ENCODE results near the gene NLRP6. TPM values are rescaled to one million over a fixed set of nuclear protein-coding genes. Genes with fewer than 3 reads are reported as not detected.

Gene NLRP6
- total and polyA plus RNA-seq, 2 donors (not counting 1 experiment from before 2014, with no cell fraction given): 1.4 to 2.7 TPM

DNA sequence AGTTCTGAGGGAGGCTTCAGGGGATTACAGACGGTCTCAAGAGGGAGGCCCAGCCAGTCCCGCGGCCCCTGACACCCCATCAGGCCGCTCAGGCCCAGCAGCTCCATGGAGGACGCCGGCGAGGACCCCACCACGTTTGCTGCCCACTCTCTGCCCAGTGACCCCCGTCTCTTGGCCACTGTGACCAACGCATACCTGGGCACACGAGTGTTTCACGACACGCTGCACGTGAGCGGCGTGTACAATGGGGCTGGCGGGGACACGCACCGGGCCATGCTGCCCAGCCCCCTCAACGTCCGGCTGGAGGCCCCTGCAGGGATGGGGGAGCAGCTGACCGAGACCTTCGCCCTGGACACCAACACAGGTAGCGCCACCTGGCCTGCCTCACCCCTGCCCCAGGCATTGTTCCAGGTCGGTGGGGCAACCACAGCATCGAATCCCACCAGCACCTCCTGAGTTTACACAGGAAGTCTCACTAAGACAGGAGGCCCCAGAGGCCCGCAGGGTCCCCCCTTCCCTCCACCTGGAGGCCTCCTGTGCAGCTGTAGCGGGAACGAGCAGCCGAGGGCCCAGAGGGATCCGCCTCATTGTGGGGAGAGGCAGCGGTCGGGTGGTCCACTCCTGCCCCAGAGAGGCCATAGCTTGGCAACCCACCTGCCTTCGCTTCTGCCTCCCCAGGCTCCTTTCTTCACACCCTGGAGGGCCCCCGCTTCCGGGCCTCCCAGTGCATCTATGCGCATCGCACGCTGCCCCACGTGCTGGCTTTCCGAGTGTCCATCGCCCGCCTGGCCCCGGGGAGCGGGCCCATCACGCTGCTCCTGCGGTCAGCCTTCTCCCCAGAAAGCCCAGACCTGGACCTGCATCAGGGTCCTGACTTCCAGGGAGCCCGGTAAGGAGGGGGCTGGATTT, 11.8 kb downstream of the NLRP6 start:
- H3K27me3 Mint-ChIP-seq: peaks cover 9% of the 10 kb centered on the region

More for the DNA sequence above, 11.8 kb downstream of the NLRP6 start:
- H3K9me3 ChIP-seq (ENCODE audit: control extremely low read depth in 1 of 3, control insufficient read depth in 2 of 3, insufficient read depth in 1 of 3, low read length in 2 of 3): no peaks in the 10 kb centered on the region
- intact Hi-C loops (cut with micrococcal nuclease): loop anchor here (2.0 to 5.0 kb wide), 2 partner anchors 21 to 53 kb away; partner anchors contain the start of genes PSMD13 and SIRT3
- ATAC-seq (ENCODE audit: low read depth): no peak
- H3K4me2 ChIP-seq (replicated peaks; ENCODE audit: low read depth, low read length, poor library complexity, severe bottlenecking): peak overlapping the region; percentile 99
- 80% methylated on average over 42 of the region's 48 CpGs for WGBS (ENCODE audit: insufficient coverage)
- H3K27me3 ChIP-seq (replicated peaks in 1 of 4; ENCODE audit: control extremely low read depth in 1 of 4, control insufficient read depth in 3 of 4, insufficient read depth in 4 of 4, low read length in 3 of 4): peaks cover 0 to 18% (median 3%) of the 10 kb centered on the region in 4 experiments
- peaks cover 18 to 25% of the 10 kb centered on the region in 2 donors for H3K4me1 ChIP-seq (ENCODE audit: control insufficient read depth in 2 of 2, insufficient read depth in 2 of 2, low read length in 2 of 2)
- Mint-ChIP-seq H3K27ac (peak overlapping the region; percentile 83), H3K4me3 (peak overlapping the region; percentile 81), H3K4me1 (peaks cover 20% of the 10 kb centered on the region), H3K9me3 (ENCODE audit: insufficient read depth) (no peaks in the 10 kb centered on the region)
- H3K4me3 ChIP-seq (ENCODE audit: control extremely low read depth in 1 of 5, extremely low read depth in 1 of 5, insufficient read depth in 1 of 5, low read depth in 2 of 5, low read length in 4 of 5): peak overlapping the region in 3 of 5 experiments; percentile 29 to 63 (median 41)
- H3K9ac ChIP-seq (ENCODE audit: low read length): peak overlapping the region; percentile 28
- no peak for TF ChIP-seq EZH2 (IDR thresholded peaks at IDR 0.05; ENCODE audit: borderline replicate concordance, insufficient read depth, low read depth, low read length, poor library complexity, severe bottlenecking)
- TF ChIP-seq, protein P1, sequence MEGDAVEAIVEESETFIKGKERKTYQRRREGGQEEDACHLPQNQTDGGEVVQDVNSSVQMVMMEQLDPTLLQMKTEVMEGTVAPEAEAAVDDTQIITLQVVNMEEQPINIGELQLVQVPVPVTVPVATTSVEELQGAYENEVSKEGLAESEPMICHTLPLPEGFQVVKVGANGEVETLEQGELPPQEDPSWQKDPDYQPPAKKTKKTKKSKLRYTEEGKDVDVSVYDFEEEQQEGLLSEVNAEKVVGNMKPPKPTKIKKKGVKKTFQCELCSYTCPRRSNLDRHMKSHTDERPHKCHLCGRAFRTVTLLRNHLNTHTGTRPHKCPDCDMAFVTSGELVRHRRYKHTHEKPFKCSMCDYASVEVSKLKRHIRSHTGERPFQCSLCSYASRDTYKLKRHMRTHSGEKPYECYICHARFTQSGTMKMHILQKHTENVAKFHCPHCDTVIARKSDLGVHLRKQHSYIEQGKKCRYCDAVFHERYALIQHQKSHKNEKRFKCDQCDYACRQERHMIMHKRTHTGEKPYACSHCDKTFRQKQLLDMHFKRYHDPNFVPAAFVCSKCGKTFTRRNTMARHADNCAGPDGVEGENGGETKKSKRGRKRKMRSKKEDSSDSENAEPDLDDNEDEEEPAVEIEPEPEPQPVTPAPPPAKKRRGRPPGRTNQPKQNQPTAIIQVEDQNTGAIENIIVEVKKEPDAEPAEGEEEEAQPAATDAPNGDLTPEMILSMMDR (IDR thresholded peaks at IDR 0.05): no peak
- H4K20me1 ChIP-seq (ENCODE audit: control insufficient read depth, insufficient read depth, low read length, poor library complexity, severe bottlenecking): no peaks in the 10 kb centered on the region
- DNase-seq: no peak
- CTCF ChIA-PET: interaction anchor here (0.6 to 5.6 kb wide), 4 partner anchors 15 to 40 kb away, joined by 4 to 35 read pairs (median 5); no protein-coding TSS in a partner anchor
- no peak overlapping the region for H2AFZ ChIP-seq (ENCODE audit: insufficient read depth, low read depth, low read length, poor library complexity, severe bottlenecking)
- peaks cover 8% of the 10 kb centered on the region for H3K79me2 ChIP-seq (ENCODE audit: control insufficient read depth, insufficient read depth, low read length)
- no peak overlapping the region for H3K27ac ChIP-seq (ENCODE audit: low read length in 2 of 2)
- H3K36me3 ChIP-seq (replicated peaks in 1 of 2; ENCODE audit: control extremely low read depth in 1 of 2, control insufficient read depth in 1 of 2, extremely low read depth in 1 of 2, insufficient read depth in 2 of 2, low read length in 1 of 2): no peaks in the 10 kb centered on the region
- POLR2A ChIA-PET: interaction anchor here (1.5 to 2.7 kb wide), 3 partner anchors 10 to 23 kb away, joined by 5 to 11 read pairs (median 9); no protein-coding TSS in a partner anchor

All from B cell (primary cell).